HepG2 (cell line): Measurements from ENCODE around the gene TMEM252. TPM values are rescaled to one million over a fixed set of nuclear protein-coding genes. Genes with fewer than 3 reads are reported as not detected.

ENCODE experiments used
- ATAC-seq: fragments of 200-7000 bp; cut with Tn5 transposase; 3 replicates; pipeline ENCODE4 v1.9.1; 2020; ENCODE audit warnings: mild to moderate bottlenecking, moderate library complexity
- BruUV-seq: library from RNA; stranded (reverse); fragments of 400-500 nt; replicated peaks from 2 replicates; lab custom pipeline; 2021; lab: Mats Ljungman, UMichigan
- CTCF ChIA-PET: fragments of 300-600 bp; formaldehyde crosslinking; extraction: SDS; loops from one replicate; lab custom pipeline; 2021; ENCODE audit warnings: low total read pairs, inconsistent platforms, low intra/inter-chr PET ratio; lab: Yijun Ruan, JAX
- POLR2A ChIA-PET: fragments of 350-600 bp; sonication (Branson Sonifier 250); formaldehyde crosslinking; loops from one replicate; lab custom pipeline; 2020; ENCODE audit warnings: antibody characterized with exemption, inconsistent platforms; lab: Yijun Ruan, JAX
- DNase-seq: peaks from one replicate; pipeline ENCODE4 v3.0.0-alpha.2; 2015; ENCODE audit warnings: low spot score
- FAIRE-seq: peaks from 3 replicates; lab custom pipeline; 2011; peaks lifted over from hg19 to GRCh38; lab: Jason Lieb, UNC
- H2AFZ ChIP-seq: one replicate; pipeline ENCODE4 v1.6.1; 2011; ENCODE audit warnings: low read length, inconsistent platforms
- H3K27ac ChIP-seq: fragments of 300-600 bp; 3 replicates; pipeline ENCODE4 v1.8.0; 2011; ENCODE audit warnings: mixed run types, mild to moderate bottlenecking, mixed read lengths, low read length, inconsistent platforms; ENCODE audit not compliant: insufficient read depth; ENCODE audit errors: extremely low read length
- H3K27me3 ChIP-seq, 2 experiments: fragments of 200-600 bp in 1 of 2; 2 replicates in 1 of 2; 3 replicates in 1 of 2; pipeline versions ENCODE4 v1.6.0 to v1.8.0; 2011; ENCODE audit warnings: low read length in 2 of 2, mild to moderate bottlenecking in 2 of 2, moderate library complexity in 2 of 2, inconsistent platforms in 1 of 2; ENCODE audit not compliant: insufficient read depth in 2 of 2, control insufficient read depth in 1 of 2
- H3K36me3 ChIP-seq, 2 experiments: fragments of 200-600 bp in 1 of 2; replicated peaks in 1 of 2; 2 replicates in 1 of 2; 3 replicates in 1 of 2; pipeline versions ENCODE4 v1.5.1 to v1.8.0; 2011; ENCODE audit warnings: low read length in 2 of 2, inconsistent platforms in 1 of 2; ENCODE audit not compliant: insufficient read depth in 2 of 2, control insufficient read depth in 1 of 2
- H3K4me1 ChIP-seq: 2 replicates; pipeline ENCODE4 v1.5.1; 2012; ENCODE audit warnings: low read length, inconsistent platforms; ENCODE audit not compliant: insufficient read depth
- H3K4me2 ChIP-seq: 2 replicates; pipeline ENCODE4 v1.6.0; 2011; ENCODE audit warnings: low read depth, low read length, inconsistent platforms
- H3K4me3 ChIP-seq, 3 experiments: fragments of 200-600 bp in 1 of 3; sonication (generic), shearing (Covaris generic) in 1 of 3; replicated peaks in 1 of 3; 2 replicates each; pipeline ENCODE4 v1.5.1; 2011 to 2016; ENCODE audit warnings: low read length in 3 of 3, inconsistent platforms in 2 of 3, low read depth in 2 of 3, mild to moderate bottlenecking in 2 of 3, control low read depth in 1 of 3, mixed read lengths in 1 of 3; ENCODE audit not compliant: insufficient read depth in 1 of 3
- H3K79me2 ChIP-seq: one replicate; pipeline ENCODE4 v1.6.1; 2011; ENCODE audit warnings: low read length, inconsistent platforms; ENCODE audit not compliant: insufficient read depth
- H3K9ac ChIP-seq: 2 replicates; pipeline ENCODE4 v1.6.0; 2011; ENCODE audit warnings: mild to moderate bottlenecking, low read depth, low read length, inconsistent platforms; ENCODE audit not compliant: insufficient read depth
- H3K9me3 ChIP-seq: 2 replicates; pipeline ENCODE4 v1.5.1; 2012; ENCODE audit warnings: mild to moderate bottlenecking, low read length
- H4K20me1 ChIP-seq: 2 replicates; pipeline ENCODE4 v1.6.0; 2011; ENCODE audit warnings: inconsistent platforms, mild to moderate bottlenecking, low read length, moderate library complexity; ENCODE audit not compliant: insufficient read depth
- CAMTA2 ChIP-seq: sonication (generic); formaldehyde crosslinking; IDR thresholded peaks from 2 replicates; pipeline ENCODE4 v1.4.0; 2020; ENCODE audit warnings: mild to moderate bottlenecking, missing genetic modification reagents, borderline replicate concordance
- CCAR2 ChIP-seq: fragments of 200-400 bp; formaldehyde crosslinking; optimal IDR thresholded peaks from 2 replicates; pipeline ENCODE3; 2018; ENCODE audit warnings: low read depth, mild to moderate bottlenecking, low read length, moderate library complexity
- CEBPZ ChIP-seq: IDR thresholded peaks from 2 replicates; pipeline ENCODE4 v1.6.1; 2012; ENCODE audit warnings: low read length, improper control_type of control experiment
- E2F2 ChIP-seq: sonication (generic); formaldehyde crosslinking; IDR thresholded peaks from 2 replicates; pipeline ENCODE4 v1.4.0; 2020; ENCODE audit warnings: missing genetic modification reagents, borderline replicate concordance
- HNF4G ChIP-seq, 2 experiments: sonication (generic) in 1 of 2; formaldehyde crosslinking in 1 of 2; IDR thresholded peaks; 2 replicates each; pipeline versions ENCODE4 v1.4.0 to v1.6.1; 2011 to 2020; ENCODE audit warnings: borderline replicate concordance in 2 of 2, low read depth in 2 of 2, mild to moderate bottlenecking in 2 of 2, low read length in 1 of 2, missing genetic modification reagents in 1 of 2, moderate library complexity in 1 of 2
- HNRNPK ChIP-seq: fragments of 200-400 bp; formaldehyde crosslinking; IDR thresholded peaks from 2 replicates; pipeline ENCODE4 v1.6.1; 2018; ENCODE audit warnings: low read length, low read depth, moderate library complexity, mild to moderate bottlenecking; ENCODE audit not compliant: poor library complexity, severe bottlenecking
- MXI1 ChIP-seq: IDR thresholded peaks from 3 replicates; pipeline ENCODE4 v1.6.1; 2012; ENCODE audit warnings: low read depth, low read length, inconsistent platforms, borderline replicate concordance
- NR2C2 ChIP-seq: sonication (generic); formaldehyde crosslinking; IDR thresholded peaks from 2 replicates; pipeline ENCODE4 v1.4.0; 2020; ENCODE audit warnings: missing genetic modification reagents, mild to moderate bottlenecking, moderate library complexity, borderline replicate concordance
- SNAPC2 ChIP-seq: sonication (generic); formaldehyde crosslinking; IDR thresholded peaks from 2 replicates; pipeline ENCODE4 v1.8.1; 2022; ENCODE audit warnings: mild to moderate bottlenecking, missing genetic modification reagents
- U2AF1 ChIP-seq: fragments of 200-400 bp; formaldehyde crosslinking; optimal IDR thresholded peaks from 2 replicates; pipeline ENCODE3; 2017; ENCODE audit warnings: mild to moderate bottlenecking, low read depth, low read length
- ZBTB7A ChIP-seq: sonication (generic); formaldehyde crosslinking; IDR thresholded peaks from 2 replicates; pipeline ENCODE4 v1.8.0; 2022; ENCODE audit warnings: mild to moderate bottlenecking, missing genetic modification reagents
- ZC3H13 ChIP-seq: sonication (generic); formaldehyde crosslinking; IDR thresholded peaks from 2 replicates; pipeline ENCODE4 v1.8.1; 2023; ENCODE audit warnings: mild to moderate bottlenecking, missing genetic modification reagents, moderate library complexity
- ZFX ChIP-seq: sonication (generic); formaldehyde crosslinking; IDR thresholded peaks from 2 replicates; pipeline ENCODE4 v1.4.0; 2020; ENCODE audit warnings: mild to moderate bottlenecking, low read depth, missing genetic modification reagents, moderate library complexity
- ZNF17 ChIP-seq: sonication (generic); formaldehyde crosslinking; IDR thresholded peaks from 2 replicates; pipeline ENCODE4 v1.5.0; 2020; ENCODE audit warnings: mild to moderate bottlenecking, missing genetic modification reagents
- ZNF235 ChIP-seq: sonication (generic); formaldehyde crosslinking; IDR thresholded peaks from 2 replicates; pipeline ENCODE4 v1.8.1; 2023; ENCODE audit warnings: mild to moderate bottlenecking, missing genetic modification reagents, borderline replicate concordance
- ZNF263 ChIP-seq: sonication (generic); formaldehyde crosslinking; IDR thresholded peaks from 2 replicates; pipeline ENCODE4 v1.4.0; 2020; ENCODE audit warnings: missing genetic modification reagents
- ZNF512 ChIP-seq: sonication (generic); formaldehyde crosslinking; IDR thresholded peaks from 2 replicates; pipeline ENCODE4 v1.4.0; 2020; ENCODE audit warnings: mild to moderate bottlenecking, missing genetic modification reagents
- ZNF567 ChIP-seq: sonication (generic); formaldehyde crosslinking; IDR thresholded peaks from 2 replicates; pipeline ENCODE4 v1.8.1; 2023; ENCODE audit warnings: mild to moderate bottlenecking, missing genetic modification reagents, borderline replicate concordance
- ZNF598 ChIP-seq: sonication (generic); formaldehyde crosslinking; IDR thresholded peaks from 2 replicates; pipeline ENCODE4 v1.5.1; 2020; ENCODE audit warnings: mild to moderate bottlenecking, missing genetic modification reagents, borderline replicate concordance
- ZNF629 ChIP-seq: sonication (generic); formaldehyde crosslinking; conservative IDR thresholded peaks from 2 replicates; pipeline ENCODE4 v1.5.0; 2020; ENCODE audit warnings: missing genetic modification reagents
- WGBS: methylation state at CpG from one replicate; pipeline ENCODE4 v1.1.6; 2017; ENCODE audit warnings: low lambda C conversion rate; 5-methylcytosine and 5-hydroxymethylcytosine counted together
- in situ Hi-C: cut with HindIII; loops from 2 replicates; pipeline ENCODE4 v1.10.0; 2017; ENCODE audit warnings: low pct_unique_long_range_greater_than_20kb; ENCODE audit not compliant: extremely low pct_ligation_motif_present
- intact Hi-C: fragments of 100-400 bp; cut with micrococcal nuclease; formaldehyde crosslinking; loops from one replicate; pipeline ENCODE4 v1.10.0; 2022; ENCODE audit not compliant: unreplicated experiment
- polyA plus RNA-seq, 8 experiments: library from polyadenylated mRNA; depleted of rRNA in 3 of 8; stranded (reverse) in 7 of 8; unstranded in 1 of 8; fragments of >200 nt; fragmentation: Illumina TruSeq in 4 of 8; extraction: Trizol in 4 of 8; gene quantifications; 2 replicates each; pipeline versions ENCODE4 v1.2.1 to v1.2.3, GENCODE V29; 2011 to 2016; ENCODE audit warnings: low read depth in 4 of 8, missing spikeins in 1 of 8, mixed read lengths in 1 of 8; ENCODE audit not compliant: insufficient read depth in 1 of 8
- total RNA-seq, 5 experiments: library from RNA; depleted of rRNA; stranded (reverse); fragments of >200 nt; fragmentation: Illumina TruSeq; extraction: Trizol; gene quantifications; 2 replicates each; pipeline ENCODE4 v1.2.3, GENCODE V29; 2016; ENCODE audit warnings: low read depth in 1 of 5

TMEM252 gene
- total and polyA plus RNA-seq, 2 of the 13 experiments (the other 11 are each of a cell fraction or from before 2014, with no cell fraction given): not detected

GRCh38 chr9:68495247-68495646 is 45.4 kb downstream of the TMEM252 start:
- DNase-seq: no peak
- no peaks in the 10 kb centered on the region for H4K20me1 ChIP-seq
- no peak overlapping the region for H3K9ac ChIP-seq
- H3K79me2 ChIP-seq: no peaks in the 10 kb centered on the region
- ChIA-PET CTCF (no interaction called here), POLR2A (no interaction called here)
- H3K4me3 ChIP-seq: no peak overlapping the region
- TF ChIP-seq CEBPZ: no peak
- TF ChIP-seq SNAPC2 (CRISPR knock-in tag): no peak
- no peak for TF ChIP-seq ZC3H13 (CRISPR knock-in tag)
- TF ChIP-seq HNRNPK: no peak
- TF ChIP-seq ZNF17 (CRISPR knock-in tag): no peak
- no peak for TF ChIP-seq ZNF567 (CRISPR knock-in tag)
- no peak for TF ChIP-seq U2AF1
- no peak for TF ChIP-seq NR2C2 (CRISPR knock-in tag)
- no peak for TF ChIP-seq ZNF629
- no peak for TF ChIP-seq CCAR2
- TF ChIP-seq MXI1: no peak
- no peak for TF ChIP-seq ZNF598 (CRISPR knock-in tag)
- no peak for TF ChIP-seq E2F2
- no peak for TF ChIP-seq HNF4G (IDR thresholded peaks at IDR 0.05; ENCODE audit: borderline replicate concordance, low read depth, low read length)
- TF ChIP-seq HNF4G (CRISPR knock-in tag; IDR thresholded peaks at IDR 0.05; ENCODE audit: borderline replicate concordance, low read depth): no peak
- TF ChIP-seq ZNF512 (CRISPR knock-in tag): no peak
- no peak for TF ChIP-seq ZFX
- no peak for TF ChIP-seq ZNF263 (CRISPR knock-in tag)
- no peak for TF ChIP-seq ZBTB7A (CRISPR knock-in tag)
- no peak for TF ChIP-seq CAMTA2 (CRISPR knock-in tag)
- TF ChIP-seq ZNF235 (CRISPR knock-in tag): no peak
- ATAC-seq: no peak
- in situ Hi-C loops (no loop called here), intact Hi-C loops (no loop called here)
- H3K9me3 ChIP-seq: no peaks in the 10 kb centered on the region
- no peak overlapping the region for H3K4me2 ChIP-seq
- no peak overlapping the region for H2AFZ ChIP-seq
- WGBS: 0% methylated on average over 1 of the region's 1 CpG
- BruUV-seq: no TSS peak
- H3K36me3 ChIP-seq: no peaks in the 10 kb centered on the region
- H3K27me3 ChIP-seq: peaks cover 0 to 3% of the 10 kb centered on the region in 2 experiments; a peak in 1 of 5 replicates
- H3K27ac ChIP-seq: no peak overlapping the region
- FAIRE-seq: no peak
- peaks cover 8% of the 10 kb centered on the region for H3K4me1 ChIP-seq
